ENCODE results near the gene PTCH2. TPM values are rescaled to one million over a fixed set of nuclear protein-coding genes. Genes with fewer than 3 reads are reported as not detected.

PTCH2 gene, protein sequence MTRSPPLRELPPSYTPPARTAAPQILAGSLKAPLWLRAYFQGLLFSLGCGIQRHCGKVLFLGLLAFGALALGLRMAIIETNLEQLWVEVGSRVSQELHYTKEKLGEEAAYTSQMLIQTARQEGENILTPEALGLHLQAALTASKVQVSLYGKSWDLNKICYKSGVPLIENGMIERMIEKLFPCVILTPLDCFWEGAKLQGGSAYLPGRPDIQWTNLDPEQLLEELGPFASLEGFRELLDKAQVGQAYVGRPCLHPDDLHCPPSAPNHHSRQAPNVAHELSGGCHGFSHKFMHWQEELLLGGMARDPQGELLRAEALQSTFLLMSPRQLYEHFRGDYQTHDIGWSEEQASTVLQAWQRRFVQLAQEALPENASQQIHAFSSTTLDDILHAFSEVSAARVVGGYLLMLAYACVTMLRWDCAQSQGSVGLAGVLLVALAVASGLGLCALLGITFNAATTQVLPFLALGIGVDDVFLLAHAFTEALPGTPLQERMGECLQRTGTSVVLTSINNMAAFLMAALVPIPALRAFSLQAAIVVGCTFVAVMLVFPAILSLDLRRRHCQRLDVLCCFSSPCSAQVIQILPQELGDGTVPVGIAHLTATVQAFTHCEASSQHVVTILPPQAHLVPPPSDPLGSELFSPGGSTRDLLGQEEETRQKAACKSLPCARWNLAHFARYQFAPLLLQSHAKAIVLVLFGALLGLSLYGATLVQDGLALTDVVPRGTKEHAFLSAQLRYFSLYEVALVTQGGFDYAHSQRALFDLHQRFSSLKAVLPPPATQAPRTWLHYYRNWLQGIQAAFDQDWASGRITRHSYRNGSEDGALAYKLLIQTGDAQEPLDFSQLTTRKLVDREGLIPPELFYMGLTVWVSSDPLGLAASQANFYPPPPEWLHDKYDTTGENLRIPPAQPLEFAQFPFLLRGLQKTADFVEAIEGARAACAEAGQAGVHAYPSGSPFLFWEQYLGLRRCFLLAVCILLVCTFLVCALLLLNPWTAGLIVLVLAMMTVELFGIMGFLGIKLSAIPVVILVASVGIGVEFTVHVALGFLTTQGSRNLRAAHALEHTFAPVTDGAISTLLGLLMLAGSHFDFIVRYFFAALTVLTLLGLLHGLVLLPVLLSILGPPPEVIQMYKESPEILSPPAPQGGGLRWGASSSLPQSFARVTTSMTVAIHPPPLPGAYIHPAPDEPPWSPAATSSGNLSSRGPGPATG
- 2.9 and 3.0 TPM in 2 replicates for total RNA-seq
- long read RNA-seq: 0 reads

DNA sequence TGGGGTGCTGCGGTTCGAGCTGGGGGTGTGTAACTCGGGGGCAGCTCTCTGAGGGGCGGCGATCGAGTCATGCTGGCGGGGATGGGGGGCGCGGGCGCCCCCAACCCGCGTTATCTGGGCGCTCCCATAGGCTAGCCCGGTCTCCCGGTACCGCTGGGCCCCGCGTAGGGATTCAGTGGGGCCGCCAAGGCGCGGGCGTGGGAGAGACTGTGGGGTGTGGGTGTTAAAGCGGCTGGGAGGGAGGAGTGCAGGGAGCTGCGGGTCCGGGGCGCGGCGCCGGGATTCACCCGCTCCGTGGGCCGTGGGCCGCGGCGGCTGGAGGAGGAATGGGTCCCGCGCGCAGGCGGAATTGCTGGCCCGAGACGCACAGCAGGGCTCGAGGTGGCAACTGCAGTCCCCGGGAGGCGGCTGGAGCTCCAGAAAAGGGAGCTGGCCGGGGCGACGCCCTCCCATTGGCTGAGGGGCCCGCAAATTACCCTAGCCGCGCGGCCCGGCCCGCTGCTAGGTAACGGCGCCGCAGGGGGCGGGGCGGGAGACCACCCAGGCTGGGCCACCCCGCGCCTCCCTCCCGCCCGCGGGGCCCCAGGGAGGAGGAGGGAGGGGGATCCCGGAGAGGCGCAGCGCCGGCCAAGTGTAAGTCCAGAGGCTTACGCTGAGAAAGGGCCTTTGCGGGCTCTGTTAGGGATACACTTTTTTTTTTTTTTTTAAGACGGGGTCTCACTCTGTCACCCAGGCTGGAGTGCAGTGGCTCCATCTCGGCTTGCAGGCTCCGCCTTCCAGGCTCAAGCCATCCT, at the start of gene PTCH2:
TSS of gene PTCH2 (minus strand) at position 392 of the 794 bp plus-strand sequence. CDS start at position 71, 321 bp downstream.
- peaks cover 2% of the 10 kb centered on the region for H3K36me3 Mint-ChIP-seq (ENCODE audit: insufficient read depth)
- no peaks in the 10 kb centered on the region for H3K9me3 Mint-ChIP-seq (ENCODE audit: low read depth)
- H3K4me3 Mint-ChIP-seq (ENCODE audit: low read depth): peak within 1 kb of the TSS; percentile 74
- H3K27ac Mint-ChIP-seq: no peak within 1 kb of the TSS
- DNase-seq (ENCODE audit: low spot score, unreplicated experiment): peak; percentile 86
- TF ChIP-seq, protein P1, sequence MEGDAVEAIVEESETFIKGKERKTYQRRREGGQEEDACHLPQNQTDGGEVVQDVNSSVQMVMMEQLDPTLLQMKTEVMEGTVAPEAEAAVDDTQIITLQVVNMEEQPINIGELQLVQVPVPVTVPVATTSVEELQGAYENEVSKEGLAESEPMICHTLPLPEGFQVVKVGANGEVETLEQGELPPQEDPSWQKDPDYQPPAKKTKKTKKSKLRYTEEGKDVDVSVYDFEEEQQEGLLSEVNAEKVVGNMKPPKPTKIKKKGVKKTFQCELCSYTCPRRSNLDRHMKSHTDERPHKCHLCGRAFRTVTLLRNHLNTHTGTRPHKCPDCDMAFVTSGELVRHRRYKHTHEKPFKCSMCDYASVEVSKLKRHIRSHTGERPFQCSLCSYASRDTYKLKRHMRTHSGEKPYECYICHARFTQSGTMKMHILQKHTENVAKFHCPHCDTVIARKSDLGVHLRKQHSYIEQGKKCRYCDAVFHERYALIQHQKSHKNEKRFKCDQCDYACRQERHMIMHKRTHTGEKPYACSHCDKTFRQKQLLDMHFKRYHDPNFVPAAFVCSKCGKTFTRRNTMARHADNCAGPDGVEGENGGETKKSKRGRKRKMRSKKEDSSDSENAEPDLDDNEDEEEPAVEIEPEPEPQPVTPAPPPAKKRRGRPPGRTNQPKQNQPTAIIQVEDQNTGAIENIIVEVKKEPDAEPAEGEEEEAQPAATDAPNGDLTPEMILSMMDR (IDR thresholded peaks at IDR 0.05; ENCODE audit: unreplicated experiment): no peak
- H3K4me1 Mint-ChIP-seq (ENCODE audit: low read depth): peaks cover 5% of the 10 kb centered on the region
- peaks cover 8% of the 10 kb centered on the region for H3K27me3 Mint-ChIP-seq

DNA sequence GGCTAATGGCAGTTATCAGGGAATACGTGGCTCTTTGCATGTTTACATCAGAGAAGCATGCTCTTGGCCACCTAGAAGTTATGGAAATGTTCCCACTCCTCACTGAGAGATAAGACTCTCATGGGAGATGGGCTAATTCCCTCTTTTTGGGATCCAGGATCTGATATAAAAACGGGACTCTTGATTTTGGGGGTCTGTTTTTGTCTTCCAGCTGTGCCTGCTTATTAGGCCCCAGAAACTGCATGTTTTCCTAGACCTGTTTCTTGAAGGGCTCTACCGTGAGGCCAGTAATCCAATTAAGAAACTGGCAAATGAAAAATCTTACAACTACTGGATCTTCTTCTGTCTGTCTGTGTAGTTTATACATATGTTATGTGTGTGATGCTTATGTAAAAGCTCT, 47.0 kb upstream of the PTCH2 start:
- Mint-ChIP-seq H3K9me3 (ENCODE audit: low read depth) (peaks cover 43% of the 10 kb centered on the region), H3K27me3 (no peaks in the 10 kb centered on the region), H3K36me3 (ENCODE audit: insufficient read depth) (peaks cover 55% of the 10 kb centered on the region), H3K4me3 (ENCODE audit: low read depth) (no peak overlapping the region), H3K27ac (no peak overlapping the region), H3K4me1 (ENCODE audit: low read depth) (no peaks in the 10 kb centered on the region)
- no peak for DNase-seq (ENCODE audit: low spot score, unreplicated experiment)
- TF ChIP-seq, protein P1 (IDR thresholded peaks at IDR 0.05; ENCODE audit: unreplicated experiment): no peak

GRCh38 chr1:44885406-44885805, 42.4 kb upstream of the PTCH2 start:
- H3K36me3 Mint-ChIP-seq (ENCODE audit: insufficient read depth): peaks cover 54% of the 10 kb centered on the region
- TF ChIP-seq, protein P1 (IDR thresholded peaks at IDR 0.05; ENCODE audit: unreplicated experiment): no peak
- H3K27me3 Mint-ChIP-seq: no peaks in the 10 kb centered on the region
- H3K4me1 Mint-ChIP-seq (ENCODE audit: low read depth): no peaks in the 10 kb centered on the region
- no peak for DNase-seq (ENCODE audit: low spot score, unreplicated experiment)
- H3K27ac Mint-ChIP-seq: no peak overlapping the region
- no peak overlapping the region for H3K4me3 Mint-ChIP-seq (ENCODE audit: low read depth)
- H3K9me3 Mint-ChIP-seq (ENCODE audit: low read depth): peaks cover 41% of the 10 kb centered on the region

- H3K27me3 Mint-ChIP-seq: no peaks in the 10 kb centered on the region
- peaks cover 1% of the 10 kb centered on the region for H3K4me1 Mint-ChIP-seq (ENCODE audit: low read depth)
- DNase-seq (ENCODE audit: low spot score, unreplicated experiment): no peak
- TF ChIP-seq, protein P1 (IDR thresholded peaks at IDR 0.05; ENCODE audit: unreplicated experiment): no peak
- H3K27ac Mint-ChIP-seq: no peak overlapping the region
- H3K36me3 Mint-ChIP-seq (ENCODE audit: insufficient read depth): peaks cover 53% of the 10 kb centered on the region
- H3K4me3 Mint-ChIP-seq (ENCODE audit: low read depth): no peak overlapping the region
- peaks cover 38% of the 10 kb centered on the region for H3K9me3 Mint-ChIP-seq (ENCODE audit: low read depth)
These were observed 41.7 kb upstream of the PTCH2 start for GRCh38 chr1:44884746-44885145.
